ENCODE data around the gene ZPBP2. TPM values are rescaled to one million over a fixed set of nuclear protein-coding genes. Genes with fewer than 3 reads are reported as not detected.

Gene ZPBP2
- not detected in 2 replicates for total RNA-seq (ENCODE audit: low replicate concordance)
- long read RNA-seq, result 0 reads

- Mint-ChIP-seq H3K27ac (no peak within 1 kb of the TSS), H3K27me3 (peaks cover 59% of the 10 kb centered on the region)
- no peak for DNase-seq (ENCODE audit: extremely low spot score, unreplicated experiment)
Observed at GRCh38 chr17:39867880-39868553, at the start of gene ZPBP2. Gene ZPBP2 (plus strand): TSS chr17:39868202. CDS start chr17:39868355, 153 bp downstream.

GRCh38 chr17:39818358-39819000 is 49.5 kb upstream of the ZPBP2 start:
- Mint-ChIP-seq H3K27me3 (no peaks in the 10 kb centered on the region), H3K9me3 (peaks cover 4% of the 10 kb centered on the region), H3K36me3 (no peaks in the 10 kb centered on the region), H3K4me1 (ENCODE audit: unreplicated experiment) (no peaks in the 10 kb centered on the region), H3K27ac (no peak overlapping the region), H3K4me3 (no peak overlapping the region)
- DNase-seq (ENCODE audit: extremely low spot score, unreplicated experiment), result no peak
- no peak for TF ChIP-seq CTCF (conservative IDR thresholded peaks at IDR 0.05)

More at GRCh38 chr17:39867880-39868553, at the start of gene ZPBP2:
- TF ChIP-seq CTCF (conservative IDR thresholded peaks at IDR 0.05), result no peak
- Mint-ChIP-seq H3K36me3 (no peaks in the 10 kb centered on the region), H3K9me3 (peaks cover 5% of the 10 kb centered on the region), H3K4me3 (no peak within 1 kb of the TSS), H3K4me1 (ENCODE audit: unreplicated experiment) (peaks cover 5% of the 10 kb centered on the region)

- Mint-ChIP-seq H3K4me1 (ENCODE audit: unreplicated experiment) (no peaks in the 10 kb centered on the region), H3K9me3 (peaks cover 8% of the 10 kb centered on the region), H3K27me3 (peaks cover 3% of the 10 kb centered on the region), H3K27ac (no peak overlapping the region), H3K4me3 (no peak overlapping the region), H3K36me3 (no peaks in the 10 kb centered on the region)
- no peak for TF ChIP-seq CTCF (conservative IDR thresholded peaks at IDR 0.05)
- DNase-seq (ENCODE audit: extremely low spot score, unreplicated experiment), result no peak
Observed at GRCh38 chr17:39820541-39820940, 47.5 kb upstream of the ZPBP2 start.

GRCh38 chr17:39820987-39821386 is 47.0 kb upstream of the ZPBP2 start:
- Mint-ChIP-seq H3K4me3 (no peak overlapping the region), H3K4me1 (ENCODE audit: unreplicated experiment) (no peaks in the 10 kb centered on the region), H3K27ac (no peak overlapping the region), H3K36me3 (no peaks in the 10 kb centered on the region), H3K9me3 (peaks cover 8% of the 10 kb centered on the region), H3K27me3 (peaks cover 3% of the 10 kb centered on the region)
- TF ChIP-seq CTCF (conservative IDR thresholded peaks at IDR 0.05), result no peak
- DNase-seq (ENCODE audit: extremely low spot score, unreplicated experiment), result no peak

- H3K27me3 Mint-ChIP-seq, result peaks cover 3% of the 10 kb centered on the region
- no peak for TF ChIP-seq CTCF (conservative IDR thresholded peaks at IDR 0.05)
- no peak overlapping the region for H3K4me3 Mint-ChIP-seq
- no peak overlapping the region for H3K27ac Mint-ChIP-seq
- H3K9me3 Mint-ChIP-seq, result peaks cover 8% of the 10 kb centered on the region
- no peaks in the 10 kb centered on the region for H3K36me3 Mint-ChIP-seq
- DNase-seq (ENCODE audit: extremely low spot score, unreplicated experiment), result no peak
- no peaks in the 10 kb centered on the region for H3K4me1 Mint-ChIP-seq (ENCODE audit: unreplicated experiment)
Observed at GRCh38 chr17:39822051-39822451, 46.0 kb upstream of the ZPBP2 start.
